NCI-H1092 treated with DMSO at 0.1 percent for 48 hours (cell line): ENCODE measurements around the gene PML.
"Not testable (repeated sequence)": the region's sequence is repeated elsewhere in the genome, so short reads cannot be mapped to it uniquely, and the experiment has no call there.

ENCODE experiments used
- DNase-seq: peaks from one replicate; lab custom pipeline; 2025; lab: John Stamatoyannopoulos, UW

The PML gene

DNA sequence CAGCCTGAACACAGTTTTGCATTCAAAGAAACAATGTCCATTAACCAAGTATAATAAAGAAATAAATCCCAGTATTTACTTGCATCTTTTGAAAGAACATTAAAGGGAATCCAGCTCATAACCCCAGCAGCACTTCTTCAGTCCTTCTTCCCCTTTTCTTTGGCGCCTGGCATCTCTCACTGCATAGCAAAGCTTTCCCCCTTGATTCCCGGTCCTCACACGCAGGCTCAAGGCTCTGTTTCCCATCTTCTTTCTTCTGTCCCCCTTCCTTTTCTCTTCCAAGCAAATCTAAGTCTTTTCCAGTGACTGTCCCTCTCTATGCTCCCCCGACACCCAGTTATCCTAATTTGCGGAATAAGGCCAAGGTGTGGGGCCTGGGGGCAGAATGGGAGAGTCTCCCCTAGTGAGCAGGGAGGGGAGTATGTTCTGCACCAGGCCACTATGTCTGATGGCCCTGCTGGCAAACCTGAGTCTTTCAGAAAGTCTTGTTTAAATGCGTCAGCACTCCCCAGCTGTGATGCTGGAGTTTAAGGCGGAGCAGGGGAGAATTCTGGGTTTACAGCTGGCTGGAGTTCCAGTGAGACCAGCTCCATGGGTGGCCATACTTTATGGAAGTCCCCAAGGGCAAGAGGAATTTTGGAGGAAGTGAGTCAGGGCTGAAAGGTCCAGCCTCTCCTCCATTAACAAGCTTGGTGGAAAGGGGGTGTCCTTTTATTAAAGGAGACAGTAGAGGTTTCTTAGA lies 45.8 kb downstream of the PML start:
- no peak for DNase-seq

- no peak for DNase-seq
Observed at GRCh38 chr15:74041311-74041756, 46.8 kb downstream of the PML start.

DNA sequence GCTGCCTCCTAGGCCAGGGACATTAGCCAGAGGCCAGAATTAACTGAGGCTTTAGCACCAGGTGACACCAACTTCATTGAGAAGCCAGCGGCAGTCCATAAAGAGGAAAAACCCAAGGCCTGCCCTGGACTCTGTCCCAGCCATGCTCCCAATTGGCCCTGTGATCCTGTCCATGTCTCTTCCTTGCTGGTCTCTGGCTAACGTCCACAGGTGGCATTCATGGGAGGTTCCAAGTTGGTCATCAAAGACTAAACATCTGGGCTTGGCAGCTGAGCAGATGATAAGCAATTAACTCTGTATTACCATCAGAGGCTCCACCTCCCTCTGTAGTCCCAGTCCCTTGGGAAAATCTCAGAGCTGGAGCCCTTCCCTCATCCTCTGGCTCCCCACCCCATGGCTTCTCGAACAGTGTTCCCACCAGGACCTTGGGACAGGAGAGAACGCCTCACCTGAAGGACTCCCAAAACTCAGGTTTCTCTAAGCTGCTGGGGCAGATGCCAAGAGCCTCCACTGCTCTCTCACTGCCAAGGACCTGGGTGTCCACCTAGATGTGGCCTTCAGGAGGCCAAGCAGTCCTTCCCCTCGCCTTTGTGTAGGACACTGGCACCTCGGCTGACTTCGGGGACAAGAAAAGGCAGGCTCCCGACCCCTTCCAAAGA lies 47.4 kb downstream of the PML start:
- DNase-seq = no peak

- DNase-seq = no peak
Observed at GRCh38 chr15:74042603-74043424, 48.3 kb downstream of the PML start.

DNA sequence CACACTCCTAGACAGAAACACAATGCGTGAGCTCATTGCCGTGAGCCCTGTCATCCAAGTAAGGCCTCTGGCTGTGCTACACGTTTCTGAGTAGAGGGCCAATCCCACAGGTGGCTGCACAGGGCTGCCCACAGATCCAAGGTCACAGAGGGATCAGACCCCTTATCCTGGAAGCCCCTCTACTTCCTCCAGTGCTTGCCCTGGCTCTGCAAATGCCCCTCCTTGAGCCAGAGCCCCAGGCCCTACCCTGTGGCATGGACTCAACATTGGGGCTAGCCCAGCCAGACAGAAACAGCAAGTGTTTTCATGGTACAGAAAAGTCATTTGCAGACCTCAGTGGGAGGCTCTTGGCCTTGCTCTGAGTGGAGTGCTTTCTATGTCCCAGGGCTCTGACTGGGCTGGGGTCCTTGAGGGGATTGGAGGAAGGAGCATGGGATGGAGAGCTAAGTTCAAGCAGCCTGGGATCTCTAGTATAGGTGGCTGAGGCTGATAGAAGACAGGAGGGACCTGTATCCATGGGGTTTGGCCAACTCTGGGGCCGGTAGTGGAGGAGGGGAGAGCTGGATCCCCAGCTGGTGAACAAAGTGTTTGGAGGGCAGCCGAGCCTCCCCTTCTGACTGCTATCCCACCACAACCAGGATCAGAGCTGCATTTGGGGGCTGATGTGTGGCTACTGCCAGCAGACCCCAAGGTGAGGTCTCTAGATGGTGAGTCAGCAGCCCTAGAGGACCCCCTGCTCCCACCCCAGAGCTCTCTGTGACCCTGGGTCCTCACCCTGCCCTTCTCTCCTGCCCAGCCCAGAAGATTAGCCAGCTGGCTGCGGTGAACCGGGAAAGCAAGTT lies 49.1 kb downstream of the PML start:
- no peak for DNase-seq

GRCh38 chr15:74044267-74045110 lies 50.0 kb downstream of the PML start:
- DNase-seq = no peak

- DNase-seq = no peak
Observed at GRCh38 chr15:74045184-74045583, 50.7 kb downstream of the PML start.

- DNase-seq = no peak
Observed at GRCh38 chr15:74045636-74046274, 51.2 kb downstream of the PML start.

DNA sequence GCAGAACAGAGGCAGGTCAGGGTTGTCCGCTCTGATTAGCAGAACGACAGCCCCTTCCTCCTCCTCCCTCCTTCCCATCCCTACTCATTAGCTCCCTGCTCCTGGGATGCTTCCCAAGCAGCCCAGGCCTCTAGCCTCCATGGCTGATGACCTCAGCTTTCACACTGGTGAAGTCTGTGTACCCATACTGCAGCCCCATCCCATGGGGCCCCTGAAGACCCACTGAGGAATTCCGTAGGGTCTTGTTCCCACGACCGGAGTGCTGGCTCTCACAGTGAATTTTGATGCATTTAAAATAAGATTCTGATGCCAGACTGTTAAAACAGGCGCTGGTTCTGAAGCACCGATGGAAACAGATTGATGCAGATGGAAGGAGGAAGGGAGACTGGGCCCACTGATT lies 51.8 kb downstream of the PML start:
- no peak for DNase-seq

DNA sequence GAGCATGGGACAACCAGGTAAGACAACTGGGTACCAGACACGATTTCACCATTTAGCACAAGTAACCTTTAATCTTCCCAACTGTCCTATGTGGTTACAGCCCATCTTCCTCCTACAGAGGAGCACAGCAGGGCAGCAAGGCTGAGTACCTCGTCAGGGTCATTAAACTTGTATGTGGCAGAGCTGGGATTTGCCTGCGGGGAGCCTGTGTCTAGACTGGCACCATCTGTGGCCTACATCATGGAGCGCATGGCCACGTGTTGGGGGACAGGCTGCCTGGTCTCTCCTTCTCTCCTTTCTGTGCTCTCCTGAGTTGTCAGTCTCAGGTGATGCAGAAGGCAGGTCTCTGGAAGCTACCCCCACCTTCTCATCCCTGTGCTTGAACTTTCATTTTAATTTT lies 55.6 kb downstream of the PML start:
- no peak for DNase-seq

- DNase-seq = no peak
Observed at GRCh38 chr15:74050556-74051234, 56.2 kb downstream of the PML start.

GRCh38 chr15:74052271-74053260 lies 58.0 kb downstream of the PML start:
- DNase-seq = not testable (repeated sequence)

DNA sequence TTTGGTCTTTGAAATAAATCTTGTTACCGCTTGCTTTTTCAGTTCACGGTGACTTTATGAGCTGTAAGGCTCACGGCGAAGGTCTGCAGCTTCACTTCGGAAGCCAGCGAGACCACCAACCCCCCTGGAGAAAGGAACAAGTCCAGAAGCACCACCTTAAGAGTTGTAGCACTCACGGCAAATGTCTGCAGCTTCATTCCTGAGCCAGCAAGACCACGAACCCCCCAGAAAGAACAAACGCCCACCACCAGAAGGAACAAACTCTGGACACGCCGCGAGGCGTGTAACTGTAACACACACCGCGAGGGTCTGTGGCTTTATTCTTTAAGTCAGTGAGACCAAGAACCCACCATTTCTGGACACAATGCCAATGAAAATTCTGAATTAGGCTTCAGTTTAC lies 59.0 kb downstream of the PML start:
- DNase-seq = no peak

DNA sequence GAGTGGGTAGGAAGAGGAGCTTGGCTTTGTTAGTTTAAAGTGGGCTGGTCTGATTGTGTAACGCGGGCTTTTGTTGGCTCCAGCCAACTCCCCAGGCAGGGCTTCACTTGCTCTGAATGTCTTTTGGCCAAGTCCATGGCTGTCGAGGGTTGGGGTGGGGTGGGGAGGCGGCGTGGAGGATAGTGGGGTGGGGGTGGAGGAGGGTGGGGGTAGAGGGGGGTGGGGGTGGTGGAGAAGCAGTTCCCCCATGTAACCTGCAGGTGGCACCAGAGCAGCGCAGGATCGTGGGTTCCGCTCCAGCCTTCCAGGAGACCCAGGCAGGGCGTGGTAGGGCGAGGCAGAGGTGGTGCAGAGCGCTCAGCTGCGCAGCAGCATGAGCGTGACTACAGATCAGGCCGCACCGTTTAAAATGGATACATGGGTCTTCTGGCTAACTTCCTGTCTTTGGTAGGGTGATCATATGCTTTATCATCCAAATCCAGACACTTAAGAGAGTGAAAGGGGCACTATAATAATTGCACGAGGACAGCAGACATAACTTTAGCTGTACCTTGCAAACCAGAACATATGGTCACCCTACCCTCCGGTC lies 59.5 kb downstream of the PML start:
- peak; percentile 50 for DNase-seq

GRCh38 chr15:74055804-74056203 lies 61.3 kb downstream of the PML start:
- no peak for DNase-seq

DNA sequence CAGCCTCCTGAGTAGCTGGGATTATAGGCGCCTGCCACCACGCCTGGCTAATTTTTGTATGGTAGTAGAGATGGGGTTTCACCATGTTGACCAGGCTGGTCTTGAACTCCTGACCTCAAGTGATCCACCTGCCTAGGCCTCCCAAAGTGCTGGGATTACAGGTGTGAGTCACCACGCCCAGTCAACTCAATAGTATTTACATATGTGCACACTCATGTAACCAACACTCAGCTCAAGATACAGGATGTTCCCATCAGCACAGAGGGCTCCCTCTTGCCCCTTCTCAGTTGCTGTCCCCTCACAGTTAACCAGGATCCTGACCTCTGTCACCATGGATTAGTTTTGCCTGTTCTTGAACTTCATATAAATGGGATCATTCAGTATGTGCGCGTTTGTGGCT lies 61.8 kb downstream of the PML start:
- DNase-seq = not testable (repeated sequence)

DNA sequence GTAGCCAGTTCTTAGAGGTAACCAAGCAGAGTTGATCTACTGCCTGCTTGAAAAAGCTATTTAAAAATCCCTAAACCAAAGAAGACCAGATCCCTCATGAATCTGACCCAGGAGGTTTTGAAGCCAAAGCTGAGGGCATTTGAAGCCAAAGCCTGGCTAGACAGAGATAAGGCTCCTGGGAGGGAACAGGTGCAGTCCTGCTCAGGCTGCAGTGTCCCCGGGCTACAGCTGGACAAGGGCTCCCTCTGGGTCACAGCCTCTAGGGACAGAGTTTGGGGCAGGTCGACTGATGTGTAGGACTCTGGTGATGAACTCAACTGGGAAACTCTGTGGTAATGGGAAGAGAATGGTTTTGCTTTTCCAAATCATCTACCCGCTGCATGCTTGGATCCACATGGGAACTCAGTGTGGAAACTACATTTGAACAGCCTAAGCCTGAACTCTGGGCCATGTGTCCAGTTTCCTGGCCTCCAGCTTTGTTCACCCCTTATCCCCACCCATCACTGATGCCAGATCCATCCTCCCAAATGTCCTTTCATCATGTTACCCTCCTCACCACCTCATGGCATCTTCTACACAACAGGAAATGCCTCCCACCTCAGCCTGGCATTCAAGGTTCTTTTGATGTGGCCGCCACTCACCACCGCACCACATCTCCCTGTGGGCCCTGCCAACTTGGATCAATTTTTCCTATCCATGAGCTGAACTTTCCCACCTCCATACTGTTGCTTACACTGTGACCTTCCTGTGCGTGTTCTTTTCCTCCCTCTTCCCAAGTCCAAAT lies 64.7 kb downstream of the PML start:
- DNase-seq = not testable (repeated sequence)
